Measurements from ENCODE around the gene HRC. TPM values are rescaled to one million over a fixed set of nuclear protein-coding genes. Genes with fewer than 3 reads are reported as not detected.

The HRC gene
- total RNA-seq, 1 experiment from 2014 or later, result 0.13 TPM

DNA sequence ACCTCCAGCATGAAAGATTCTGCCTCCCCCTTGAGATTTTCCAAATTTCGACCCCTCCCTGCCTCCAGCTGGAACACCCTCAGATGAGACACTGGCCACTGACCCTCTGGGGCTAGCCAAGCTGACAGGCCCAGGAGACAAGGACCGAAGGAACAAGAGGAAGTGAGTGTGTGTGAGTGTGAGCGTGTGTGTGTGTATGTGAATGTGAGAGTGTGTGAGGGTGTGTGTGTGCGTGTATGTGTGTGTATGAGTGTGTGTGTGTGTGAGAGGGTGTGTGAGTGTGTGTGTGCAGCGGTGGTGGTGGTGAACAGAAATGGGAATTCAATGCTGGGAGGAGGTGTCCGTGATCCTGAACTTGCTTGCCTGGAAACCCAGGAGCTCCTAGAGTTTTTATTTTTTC is 13.8 kb downstream of the HRC start:
- DNase-seq (ENCODE audit: low read depth, low spot score) (no peak), ATAC-seq (no peak)
- intact Hi-C loops (cut with micrococcal nuclease; ENCODE audit: unreplicated experiment), result no loop called here
- Histone ChIP-seq H3K4me1 (ENCODE audit: control insufficient read depth, insufficient read depth, low read length) (no peaks in the 10 kb centered on the region), H3K36me3 (ENCODE audit: control insufficient read depth, insufficient read depth, low read length) (no peaks in the 10 kb centered on the region), H3K27ac (ENCODE audit: low read length) (no peak overlapping the region), H3K4me3 (ENCODE audit: low read depth in 2 of 2, low read length in 2 of 2) (no peak overlapping the region), H3K27me3 (ENCODE audit: control insufficient read depth, insufficient read depth, low read length) (no peaks in the 10 kb centered on the region), H3K9me3 (ENCODE audit: control insufficient read depth, insufficient read depth, low read depth, low read length) (no peaks in the 10 kb centered on the region)
- TF ChIP-seq POLR2AphosphoS5 (IDR thresholded peaks at IDR 0.05; ENCODE audit: low read depth, low read length) (no peak), SIN3A (IDR thresholded peaks at IDR 0.05; ENCODE audit: borderline replicate concordance, insufficient read depth, low read depth, low read length) (no peak), TCF7L2 (IDR thresholded peaks at IDR 0.05; ENCODE audit: low read depth, low read length) (no peak)
- TF ChIP-seq, protein P1, sequence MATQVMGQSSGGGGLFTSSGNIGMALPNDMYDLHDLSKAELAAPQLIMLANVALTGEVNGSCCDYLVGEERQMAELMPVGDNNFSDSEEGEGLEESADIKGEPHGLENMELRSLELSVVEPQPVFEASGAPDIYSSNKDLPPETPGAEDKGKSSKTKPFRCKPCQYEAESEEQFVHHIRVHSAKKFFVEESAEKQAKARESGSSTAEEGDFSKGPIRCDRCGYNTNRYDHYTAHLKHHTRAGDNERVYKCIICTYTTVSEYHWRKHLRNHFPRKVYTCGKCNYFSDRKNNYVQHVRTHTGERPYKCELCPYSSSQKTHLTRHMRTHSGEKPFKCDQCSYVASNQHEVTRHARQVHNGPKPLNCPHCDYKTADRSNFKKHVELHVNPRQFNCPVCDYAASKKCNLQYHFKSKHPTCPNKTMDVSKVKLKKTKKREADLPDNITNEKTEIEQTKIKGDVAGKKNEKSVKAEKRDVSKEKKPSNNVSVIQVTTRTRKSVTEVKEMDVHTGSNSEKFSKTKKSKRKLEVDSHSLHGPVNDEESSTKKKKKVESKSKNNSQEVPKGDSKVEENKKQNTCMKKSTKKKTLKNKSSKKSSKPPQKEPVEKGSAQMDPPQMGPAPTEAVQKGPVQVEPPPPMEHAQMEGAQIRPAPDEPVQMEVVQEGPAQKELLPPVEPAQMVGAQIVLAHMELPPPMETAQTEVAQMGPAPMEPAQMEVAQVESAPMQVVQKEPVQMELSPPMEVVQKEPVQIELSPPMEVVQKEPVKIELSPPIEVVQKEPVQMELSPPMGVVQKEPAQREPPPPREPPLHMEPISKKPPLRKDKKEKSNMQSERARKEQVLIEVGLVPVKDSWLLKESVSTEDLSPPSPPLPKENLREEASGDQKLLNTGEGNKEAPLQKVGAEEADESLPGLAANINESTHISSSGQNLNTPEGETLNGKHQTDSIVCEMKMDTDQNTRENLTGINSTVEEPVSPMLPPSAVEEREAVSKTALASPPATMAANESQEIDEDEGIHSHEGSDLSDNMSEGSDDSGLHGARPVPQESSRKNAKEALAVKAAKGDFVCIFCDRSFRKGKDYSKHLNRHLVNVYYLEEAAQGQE (IDR thresholded peaks at IDR 0.05; ENCODE audit: insufficient read depth in 1 of 2, low read depth in 2 of 2, low read length in 1 of 2), result no peak
- TF ChIP-seq, protein P2, sequence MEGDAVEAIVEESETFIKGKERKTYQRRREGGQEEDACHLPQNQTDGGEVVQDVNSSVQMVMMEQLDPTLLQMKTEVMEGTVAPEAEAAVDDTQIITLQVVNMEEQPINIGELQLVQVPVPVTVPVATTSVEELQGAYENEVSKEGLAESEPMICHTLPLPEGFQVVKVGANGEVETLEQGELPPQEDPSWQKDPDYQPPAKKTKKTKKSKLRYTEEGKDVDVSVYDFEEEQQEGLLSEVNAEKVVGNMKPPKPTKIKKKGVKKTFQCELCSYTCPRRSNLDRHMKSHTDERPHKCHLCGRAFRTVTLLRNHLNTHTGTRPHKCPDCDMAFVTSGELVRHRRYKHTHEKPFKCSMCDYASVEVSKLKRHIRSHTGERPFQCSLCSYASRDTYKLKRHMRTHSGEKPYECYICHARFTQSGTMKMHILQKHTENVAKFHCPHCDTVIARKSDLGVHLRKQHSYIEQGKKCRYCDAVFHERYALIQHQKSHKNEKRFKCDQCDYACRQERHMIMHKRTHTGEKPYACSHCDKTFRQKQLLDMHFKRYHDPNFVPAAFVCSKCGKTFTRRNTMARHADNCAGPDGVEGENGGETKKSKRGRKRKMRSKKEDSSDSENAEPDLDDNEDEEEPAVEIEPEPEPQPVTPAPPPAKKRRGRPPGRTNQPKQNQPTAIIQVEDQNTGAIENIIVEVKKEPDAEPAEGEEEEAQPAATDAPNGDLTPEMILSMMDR (IDR thresholded peaks at IDR 0.05), result no peak
- in situ Hi-C loops (cut with HindIII; ENCODE audit: low pct_unique_long_range_greater_than_20kb, low sequenced_read_pairs), result no loop called here
- ChIA-PET POLR2A (no interaction called here), CTCF (no interaction called here)
- BruUV-seq (replicated peaks), result no TSS peak

DNA sequence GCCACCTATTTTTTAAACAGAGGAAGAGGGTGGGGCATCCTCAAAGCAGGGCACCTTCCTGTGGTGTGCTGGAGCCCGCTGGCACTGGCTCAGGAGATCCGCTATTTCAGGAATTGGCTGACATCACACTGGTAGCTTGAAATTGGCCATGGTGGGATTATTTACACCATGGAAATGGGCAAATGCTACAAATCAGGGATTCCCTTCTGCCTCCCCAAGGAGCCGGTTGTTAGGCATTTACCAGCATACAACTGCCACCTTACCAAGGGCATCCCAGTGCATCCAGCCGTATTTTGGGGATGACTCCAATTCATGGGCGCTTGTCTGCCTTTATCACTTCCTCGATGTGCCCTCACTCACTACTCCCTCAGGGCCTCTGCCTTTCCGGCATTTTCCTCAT is 14.2 kb downstream of the HRC start:
- H3K4me3 ChIP-seq (ENCODE audit: low read depth in 2 of 2, low read length in 2 of 2), result no peak overlapping the region
- H3K9me3 ChIP-seq (ENCODE audit: control insufficient read depth, insufficient read depth, low read depth, low read length), result no peaks in the 10 kb centered on the region
- intact Hi-C loops (cut with micrococcal nuclease; ENCODE audit: unreplicated experiment) (no loop called here), in situ Hi-C loops (cut with HindIII; ENCODE audit: low pct_unique_long_range_greater_than_20kb, low sequenced_read_pairs) (no loop called here)
- TF ChIP-seq SIN3A (IDR thresholded peaks at IDR 0.05; ENCODE audit: borderline replicate concordance, insufficient read depth, low read depth, low read length) (no peak), POLR2AphosphoS5 (IDR thresholded peaks at IDR 0.05; ENCODE audit: low read depth, low read length) (no peak), TCF7L2 (IDR thresholded peaks at IDR 0.05; ENCODE audit: low read depth, low read length) (no peak)
- TF ChIP-seq, protein P2 (IDR thresholded peaks at IDR 0.05), result no peak
- TF ChIP-seq, protein P1 (IDR thresholded peaks at IDR 0.05; ENCODE audit: insufficient read depth in 1 of 2, low read depth in 2 of 2, low read length in 1 of 2), result no peak
- no peaks in the 10 kb centered on the region for H3K27me3 ChIP-seq (ENCODE audit: control insufficient read depth, insufficient read depth, low read length)
- no peak overlapping the region for H3K27ac ChIP-seq (ENCODE audit: low read length)
- ChIA-PET POLR2A (no interaction called here), CTCF (no interaction called here)
- DNase-seq (ENCODE audit: low read depth, low spot score) (no peak), ATAC-seq (no peak)
- H3K36me3 ChIP-seq (ENCODE audit: control insufficient read depth, insufficient read depth, low read length), result no peaks in the 10 kb centered on the region
- no TSS peak for BruUV-seq (replicated peaks)
- H3K4me1 ChIP-seq (ENCODE audit: control insufficient read depth, insufficient read depth, low read length), result no peaks in the 10 kb centered on the region
